Left cardiac atrium (tissue), 4 donors: Measurements from ENCODE around the gene COPZ1. TPM values are rescaled to one million over a fixed set of nuclear protein-coding genes. Genes with fewer than 3 reads are reported as not detected.

Source experiments
- ATAC-seq, 2 donors: fragments of 200-7000 bp; cut with Tn5 transposase; one replicate each; pipeline ENCODE4 v1.9.1; 2020; ENCODE audit warnings: mild to moderate bottlenecking in 2 of 2, moderate library complexity in 2 of 2
- DNase-seq: peaks from one replicate; pipeline ENCODE4 v3.0.0-alpha.2; 2020
- intact Hi-C, 2 donors: fragments of 100-400 bp; cut with DNase I; formaldehyde crosslinking; loops; one replicate each; pipeline versions ENCODE4 v1.14.1 to v1.15.1; 2022 to 2023
- total RNA-seq, 2 donors: library from RNA; stranded (reverse); fragmentation: NEBNext Ultra II Directional; extraction: Animal tissue kit (Norgen Biotek cat#: 25700); gene quantifications; one replicate each; pipeline ENCODE4 v1.2.1, GENCODE V29; 2021
- donor health status: DM: no; HTN: yes; CAD: no.
- donor health status: DM: no; HTN: yes; CAD: no; lungs with severe emphysema.
- donor health status: DM: yes; HTN: yes; CAD: no.
- donor health status: Dilated cardiomyopathy.

The COPZ1 gene
- total RNA-seq, 2 donors from 2014 or later, result 118 to 131 TPM

DNA sequence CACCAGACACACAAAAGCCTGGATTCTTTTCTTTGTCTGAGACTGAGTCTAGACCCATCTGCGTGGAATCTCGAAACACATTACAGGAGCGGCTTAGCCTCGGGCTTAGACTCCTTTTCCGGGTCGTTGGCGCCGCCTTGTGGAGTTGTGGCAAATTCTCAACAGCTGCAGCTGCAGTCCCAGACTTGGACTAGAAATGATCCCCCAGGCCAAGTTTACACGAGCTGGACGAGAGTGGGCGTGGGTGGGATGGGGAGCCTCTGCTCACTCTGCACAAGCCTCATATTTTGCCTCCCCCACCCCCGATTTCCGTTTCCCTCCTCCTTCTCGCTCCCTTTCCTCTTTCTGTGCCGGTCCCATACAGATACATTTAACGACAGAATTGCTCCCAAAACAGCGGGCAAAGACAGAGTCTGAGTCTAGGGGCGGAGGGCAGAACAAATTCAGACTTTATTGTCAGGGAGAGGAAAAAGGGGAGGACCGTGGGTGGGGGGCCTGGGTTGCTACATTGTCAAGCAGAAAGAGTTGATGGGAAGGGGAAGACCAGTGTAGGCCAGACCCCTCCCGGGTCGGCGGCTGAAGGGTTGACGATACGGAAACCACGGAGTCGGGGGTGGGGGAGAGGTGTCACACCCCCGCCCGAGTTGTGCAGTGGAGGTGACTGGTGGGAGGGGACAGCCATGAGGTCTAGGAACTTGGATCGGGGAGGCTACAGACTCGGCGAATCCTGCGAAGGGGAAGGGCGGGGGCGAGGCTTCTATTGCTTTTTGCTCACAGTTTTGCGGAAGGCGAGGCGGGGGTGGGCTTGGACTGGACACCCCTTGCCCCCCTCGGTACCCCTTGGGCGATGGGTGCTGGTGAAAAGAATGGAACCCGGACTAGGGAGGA lies 44.0 kb downstream of the COPZ1 start:
- DNase-seq (peak; percentile 91), ATAC-seq (peak; percentile 75 to 76)
- intact Hi-C loops, result loop anchor here (10.0 kb wide), 2 partner anchors 74 to 114 kb away; no protein-coding TSS in a partner anchor

DNA sequence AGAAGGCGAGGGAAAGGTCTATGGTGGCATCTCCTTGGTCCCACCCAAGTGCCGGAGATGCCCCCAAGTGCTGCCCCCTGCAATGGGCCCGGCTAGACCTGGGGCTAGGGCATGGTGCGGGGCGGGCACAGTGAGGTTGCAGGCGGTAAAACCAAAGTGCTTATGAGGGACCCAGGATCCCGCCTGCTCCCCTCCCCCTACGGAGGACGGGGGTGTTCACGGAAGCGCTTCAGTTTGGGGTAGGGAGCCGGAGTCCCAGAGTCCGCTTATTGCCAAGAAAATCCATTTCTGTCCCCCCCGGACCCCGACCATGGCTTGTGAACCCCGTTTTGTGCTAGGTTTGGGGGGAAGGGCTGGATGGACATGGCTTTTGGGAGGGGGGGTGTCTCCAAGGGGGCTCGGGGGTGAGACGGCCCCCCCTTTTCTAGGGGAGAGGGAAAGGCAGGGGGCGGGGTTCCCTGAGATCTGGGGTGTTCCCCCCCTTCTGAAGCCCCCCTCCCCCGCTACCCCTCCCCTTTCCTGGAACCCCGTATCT lies 44.7 kb downstream of the COPZ1 start:
- ATAC-seq (peak; percentile 4 to 5), DNase-seq (no peak)
- intact Hi-C loops, result loop anchor here (10.0 kb wide), 2 partner anchors 75 to 115 kb away; no protein-coding TSS in a partner anchor

DNA sequence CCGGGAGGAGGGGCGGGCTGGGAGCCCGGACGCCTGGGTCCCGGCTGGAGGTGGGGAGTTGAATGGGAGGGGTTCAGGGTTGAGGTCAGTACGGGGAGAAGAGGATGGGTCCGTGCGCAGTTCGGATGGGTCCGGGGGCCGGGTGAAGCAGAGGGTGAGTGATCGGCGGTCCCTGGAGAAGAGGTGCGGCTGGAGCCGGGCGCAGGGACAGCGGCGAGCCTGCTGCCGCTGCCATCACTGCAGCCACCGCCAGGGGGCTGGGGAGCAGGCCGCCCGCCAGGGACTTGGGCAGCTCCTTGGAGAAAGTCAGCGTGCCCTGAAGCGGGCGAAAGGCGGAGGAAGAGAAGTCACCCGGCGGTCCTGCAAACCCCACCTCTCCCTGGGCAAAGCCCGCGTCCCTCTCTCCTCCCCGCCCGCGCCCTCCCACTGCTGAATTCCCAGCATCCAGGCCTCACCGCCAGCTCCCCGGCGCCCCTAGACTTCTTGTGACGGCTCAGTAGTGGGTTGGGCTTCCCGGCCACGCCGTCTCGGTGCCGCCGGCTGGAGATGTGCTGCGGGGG lies 45.3 kb downstream of the COPZ1 start:
- peak; percentile 85 for DNase-seq
- peak; percentile 68 to 76 for ATAC-seq
- intact Hi-C loops, result no loop called here

DNA sequence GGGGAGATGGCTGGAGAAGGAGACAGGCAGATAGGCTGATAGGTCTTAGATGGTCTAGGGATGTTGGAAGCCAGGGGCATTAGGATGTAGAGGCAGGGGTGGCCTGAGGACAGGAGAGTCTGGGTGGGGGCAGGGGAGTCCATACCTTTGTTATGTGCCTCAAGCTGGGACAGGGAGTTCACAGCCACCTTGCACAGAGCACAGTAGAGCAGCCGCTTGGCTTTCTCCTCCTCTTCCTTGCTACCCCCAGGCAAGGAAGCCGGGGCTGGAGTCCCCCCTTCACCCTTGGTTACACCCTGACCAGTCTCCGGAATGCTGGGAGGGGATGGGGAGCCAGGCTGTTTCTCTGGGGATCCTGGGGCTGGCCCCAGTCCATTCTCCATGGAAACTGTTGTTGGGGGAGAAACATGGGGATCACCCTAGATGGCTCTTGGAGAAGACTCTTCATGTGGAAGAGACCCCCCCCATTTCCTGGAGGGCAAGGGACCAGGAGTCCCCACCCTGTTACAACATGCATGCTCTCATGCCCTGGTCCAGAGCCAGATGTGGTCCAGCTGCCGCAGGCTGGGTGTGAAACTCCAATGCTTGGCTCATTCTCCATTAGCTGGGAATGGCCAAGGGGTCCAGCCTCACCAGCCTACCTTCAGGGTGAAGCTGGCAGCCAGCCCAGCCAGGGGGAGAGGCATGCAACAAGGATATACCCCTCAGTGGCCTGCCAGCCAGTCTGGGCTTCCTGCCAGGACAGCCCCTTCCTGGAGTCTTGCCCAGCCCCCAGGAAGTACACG lies 46.6 kb downstream of the COPZ1 start:
- intact Hi-C loops, result no loop called here
- ATAC-seq (peak; percentile 2 to 4), DNase-seq (peak; percentile 82)

DNA sequence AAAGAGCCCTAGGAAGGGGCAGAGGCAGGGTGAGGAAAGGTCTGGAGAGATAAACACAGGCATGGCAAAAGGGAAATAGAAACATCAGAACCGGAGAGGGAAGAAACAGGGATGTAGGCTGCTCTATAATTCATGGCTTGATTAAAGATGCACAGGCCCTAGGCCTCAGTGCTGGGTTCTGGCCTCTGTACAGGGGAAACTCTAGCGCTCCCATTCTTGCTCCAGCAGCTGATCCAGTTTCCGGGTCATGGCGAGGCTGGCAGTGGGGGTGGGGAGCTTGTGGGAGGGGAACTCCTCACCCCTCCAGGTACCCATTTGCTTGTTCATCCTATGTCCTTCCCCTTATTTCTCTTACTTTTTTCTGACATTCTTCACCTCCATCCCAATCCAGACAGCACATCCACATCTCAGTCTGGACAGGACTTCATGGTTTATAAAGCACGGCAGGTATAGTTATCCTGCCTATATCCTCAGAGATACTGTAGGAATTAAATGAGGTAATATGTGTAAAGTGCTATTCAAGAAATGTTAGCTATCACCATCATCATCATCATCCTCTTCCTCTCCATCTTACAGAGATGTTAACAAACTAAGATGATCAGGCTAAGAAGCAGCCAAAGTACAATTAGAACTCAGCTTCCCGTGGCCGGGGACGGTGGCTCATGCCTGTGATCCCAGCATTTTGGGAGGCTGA lies 47.3 kb downstream of the COPZ1 start:
- DNase-seq (peak; percentile 43), ATAC-seq (no peak)
- intact Hi-C loops, result no loop called here

DNA sequence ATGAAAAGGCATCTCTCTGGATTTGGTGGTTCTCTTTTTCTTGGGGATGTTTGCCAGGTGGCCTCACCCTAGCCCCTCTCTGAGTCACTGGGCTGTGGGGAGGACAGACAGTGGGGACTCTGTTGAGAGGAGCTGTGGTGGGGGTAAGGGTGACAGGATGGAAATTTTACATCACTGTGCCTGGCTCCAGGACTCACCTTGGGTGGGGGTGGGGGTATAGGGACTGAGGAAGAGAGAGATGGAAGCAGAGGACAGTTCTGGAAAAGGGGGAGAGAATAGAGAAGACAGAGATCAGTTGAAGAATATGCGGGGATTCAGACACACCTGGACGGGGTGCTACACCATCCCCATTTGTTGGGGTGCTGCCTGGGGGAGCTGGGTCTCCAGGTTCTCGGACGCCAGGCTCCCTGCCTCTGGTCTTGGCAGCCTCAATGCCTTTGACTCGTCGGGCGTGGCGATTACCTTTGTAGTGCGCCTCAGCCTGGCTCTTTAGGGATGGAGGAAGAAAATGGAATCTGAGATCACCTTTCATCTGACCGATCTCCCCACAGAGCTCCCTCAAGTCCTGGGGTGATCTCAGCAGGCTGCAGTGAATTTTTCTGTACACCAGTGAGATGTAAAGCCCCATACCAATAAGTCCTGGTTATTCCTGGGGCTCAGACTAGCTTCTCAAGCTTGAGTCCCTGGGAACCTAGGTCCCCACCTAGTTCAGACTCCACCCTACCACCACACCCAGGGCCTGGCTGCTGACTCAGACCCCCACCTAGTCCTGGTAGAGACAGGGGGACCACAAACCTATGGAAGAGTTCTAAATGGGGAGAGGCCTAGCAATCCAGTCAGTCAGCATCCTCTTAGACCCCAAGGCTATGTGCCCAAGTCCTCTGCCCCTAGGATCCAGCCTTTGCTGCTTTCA lies 49.0 kb downstream of the COPZ1 start:
- DNase-seq (peak; percentile 41), ATAC-seq (no peak)
- intact Hi-C loops, result no loop called here

DNA sequence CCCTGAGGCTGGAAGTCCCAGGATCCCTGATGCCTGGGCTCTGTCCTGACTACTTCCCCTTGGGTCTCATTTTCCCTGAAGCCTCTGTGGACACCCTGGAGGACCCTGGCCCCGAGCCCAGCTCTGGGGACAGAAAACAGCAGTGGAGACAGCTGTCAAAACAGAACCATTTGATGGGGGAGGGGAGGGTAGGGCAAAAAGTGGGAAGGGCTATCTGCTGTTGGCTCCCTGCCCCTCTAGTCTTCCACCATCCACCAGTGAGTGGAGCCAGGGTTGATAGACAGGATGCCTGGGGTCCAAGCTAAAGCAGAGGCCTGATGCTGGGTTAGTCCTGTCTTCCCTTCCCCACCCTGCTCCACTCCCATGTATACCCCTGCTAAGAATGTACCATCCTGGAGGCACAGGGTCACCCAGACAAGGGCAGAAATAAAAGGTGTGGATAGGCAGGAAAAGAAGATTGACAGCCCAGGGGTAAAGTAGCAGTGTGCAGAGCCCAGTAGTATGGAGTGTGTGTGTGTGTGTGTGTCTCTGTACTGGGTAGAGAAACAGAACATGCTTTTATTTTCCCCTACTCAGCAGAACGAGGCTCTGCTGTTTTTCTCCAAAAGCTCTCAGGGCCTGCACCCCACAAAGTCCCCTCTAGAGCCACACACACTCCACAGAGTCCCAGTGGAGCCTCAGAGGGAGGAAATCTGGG lies 49.8 kb downstream of the COPZ1 start:
- DNase-seq (peak; percentile 36), ATAC-seq (no peak)
- intact Hi-C loops, result no loop called here

DNA sequence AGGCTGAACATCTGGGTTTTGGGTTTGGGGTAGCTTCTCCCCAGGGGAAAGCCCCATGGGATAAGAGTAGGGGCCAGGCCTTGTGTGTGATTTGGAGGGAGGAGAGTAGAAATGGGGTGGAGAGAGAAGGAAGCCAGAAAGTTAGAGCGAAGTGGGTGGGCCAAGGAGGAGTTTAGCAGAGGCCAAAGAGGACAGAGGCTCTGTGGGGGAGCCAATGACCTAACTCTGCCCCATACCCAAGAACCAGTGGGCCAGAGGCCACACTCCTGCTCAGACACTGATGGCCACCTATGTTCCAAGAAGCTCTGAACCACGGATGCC lies 50.3 kb downstream of the COPZ1 start:
- intact Hi-C loops, result no loop called here
- peak in 1 of 2 donors; percentile 14 for ATAC-seq
- DNase-seq, result no peak

DNA sequence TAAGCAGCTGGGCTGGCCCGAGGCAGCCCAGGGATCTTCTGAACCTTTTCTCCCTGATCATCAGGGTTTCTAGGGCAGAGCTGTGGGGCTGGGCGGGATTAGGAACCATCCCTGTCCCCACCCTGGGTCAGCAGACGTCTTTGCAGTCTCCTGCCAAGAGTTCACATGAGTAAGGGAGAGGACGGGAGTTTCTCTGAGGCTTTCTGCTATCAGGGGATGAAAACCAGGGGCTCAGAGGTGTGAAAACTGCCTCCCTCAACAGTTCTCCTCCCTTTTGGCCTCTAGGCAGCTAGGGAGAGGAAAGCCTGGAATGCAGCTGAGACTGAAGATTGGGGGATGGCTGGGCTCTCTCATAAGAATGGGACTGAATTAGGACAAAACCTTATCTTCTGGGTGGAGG lies 51.7 kb downstream of the COPZ1 start:
- DNase-seq (peak; percentile 60), ATAC-seq (peak in 1 of 2 donors; percentile 7)
- intact Hi-C loops, result no loop called here

DNA sequence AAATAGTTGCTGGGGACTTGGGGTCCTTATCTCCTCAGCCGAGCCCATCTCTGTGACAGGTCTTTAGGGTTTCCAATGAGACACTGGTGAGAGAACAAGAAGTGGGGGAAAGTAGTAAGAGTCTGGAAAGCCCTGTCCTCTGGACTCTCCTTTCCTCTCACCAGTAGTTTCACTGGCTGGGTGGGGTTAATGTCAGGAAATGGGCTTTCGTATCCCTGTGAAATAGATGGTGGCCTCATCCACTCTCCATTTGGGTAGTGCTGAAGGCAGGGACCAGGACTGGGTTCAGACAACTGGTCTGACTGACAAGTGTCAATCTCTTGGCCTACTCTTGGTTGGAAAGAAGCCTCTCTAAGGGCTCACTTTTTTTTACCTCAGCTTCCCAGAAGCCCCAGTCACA lies 52.1 kb downstream of the COPZ1 start:
- no peak for ATAC-seq
- no peak for DNase-seq
- intact Hi-C loops, result no loop called here

DNA sequence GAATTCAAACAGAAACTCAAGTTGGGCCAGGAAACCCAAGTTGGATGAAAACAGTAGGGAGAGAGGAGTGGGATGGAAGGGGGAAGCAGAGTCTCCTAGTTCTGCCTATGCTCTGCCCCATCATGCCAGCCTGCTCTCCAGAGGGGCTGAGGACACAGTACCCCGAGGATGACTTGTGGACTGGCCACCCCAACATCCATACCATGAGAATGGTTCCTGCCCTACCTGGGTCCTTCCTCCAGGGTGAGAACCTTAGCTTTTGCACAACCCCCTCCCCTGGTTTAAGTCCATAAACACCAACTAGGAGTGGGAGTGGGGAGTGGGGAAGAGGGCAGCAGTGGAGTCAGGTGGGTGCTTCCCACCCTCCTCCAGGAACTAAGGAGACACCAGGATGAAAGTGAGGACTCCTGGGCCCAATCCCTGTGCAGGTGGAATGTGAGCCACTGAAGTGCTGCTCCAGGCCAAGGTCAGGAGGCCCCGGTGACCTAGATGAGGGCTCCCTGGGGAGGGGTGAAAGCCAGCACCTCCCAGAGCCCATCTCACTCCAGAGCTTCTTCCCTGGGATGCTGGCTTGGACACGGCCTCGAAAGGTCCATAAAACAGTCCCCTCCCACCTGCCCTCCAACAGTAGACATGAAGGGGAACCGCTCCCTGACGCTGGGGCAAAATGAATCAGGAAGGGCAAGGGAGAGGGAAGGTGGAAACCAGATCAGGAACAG lies 53.0 kb downstream of the COPZ1 start:
- intact Hi-C loops, result no loop called here
- ATAC-seq, result no peak
- no peak for DNase-seq

DNA sequence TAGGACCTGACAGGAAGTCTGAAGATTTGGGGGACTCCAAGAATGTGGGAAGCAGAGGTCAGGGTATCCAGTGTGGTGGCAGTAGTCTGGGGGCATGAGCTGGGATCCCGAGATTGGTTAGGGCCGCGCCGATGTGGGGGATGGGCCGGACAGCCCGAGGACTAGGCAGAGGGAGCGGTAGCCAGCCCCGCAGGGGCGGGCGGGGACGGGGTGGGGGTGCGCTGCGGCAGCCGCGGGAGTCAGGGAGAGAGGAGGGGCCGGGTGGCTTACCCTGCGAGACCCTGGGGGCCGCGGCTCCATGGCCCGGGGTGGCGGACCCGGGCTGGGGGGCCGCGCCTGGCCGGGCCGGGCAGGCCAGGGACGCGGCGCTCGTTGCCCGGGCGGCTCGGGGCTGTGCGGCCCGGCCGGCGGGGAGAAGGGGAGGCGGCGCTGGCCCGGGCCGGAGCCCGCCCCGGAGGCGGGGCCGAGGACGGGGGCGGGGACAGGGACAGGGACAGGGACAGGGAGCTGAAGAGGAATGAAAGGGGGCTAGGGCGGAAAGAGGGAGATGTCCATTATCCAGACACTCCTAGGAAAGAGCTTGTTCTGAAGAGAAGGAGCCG lies 54.0 kb downstream of the COPZ1 start:
- intact Hi-C loops, result no loop called here
- ATAC-seq (peak; percentile 87 to 91), DNase-seq (peak; percentile 72)

DNA sequence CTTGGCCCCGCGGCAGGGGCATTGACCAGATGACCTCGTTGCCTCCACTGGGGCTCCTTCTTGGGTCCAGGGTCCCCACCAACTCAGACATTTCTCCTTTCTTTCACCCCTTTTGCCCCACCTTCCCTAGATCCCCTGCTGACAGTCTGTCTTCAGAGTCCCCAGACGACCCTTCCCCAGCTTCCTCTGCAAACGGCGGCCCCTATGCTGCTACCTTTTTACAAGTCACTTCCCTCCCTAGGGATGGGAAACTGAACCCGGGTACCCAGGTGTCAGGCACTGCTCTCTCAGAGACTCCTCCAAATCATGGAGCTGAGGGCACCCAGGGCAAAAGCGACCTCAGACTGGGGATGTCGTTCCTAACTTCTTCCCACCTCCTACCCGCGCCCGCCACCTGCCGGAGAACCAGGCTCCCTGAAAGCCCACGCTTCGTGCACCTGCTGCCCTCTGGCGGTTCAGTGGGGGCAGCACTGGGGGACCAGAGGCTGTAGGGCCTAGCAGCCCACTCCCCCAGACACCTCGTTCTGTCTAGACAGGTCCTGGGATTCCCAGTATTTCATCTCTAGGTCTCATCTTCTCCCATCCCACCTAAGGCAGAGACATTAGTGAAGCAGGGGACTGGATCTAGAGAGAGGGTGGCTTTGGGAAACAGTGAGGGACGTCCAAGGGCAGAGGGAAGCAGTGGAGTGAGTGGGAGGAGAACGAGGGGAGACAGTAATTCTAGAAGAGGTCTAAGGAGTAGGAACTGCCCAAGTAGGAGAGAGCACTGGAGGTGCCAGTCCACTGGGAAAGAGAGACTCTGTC lies 54.7 kb downstream of the COPZ1 start:
- intact Hi-C loops, result no loop called here
- DNase-seq, result peak; percentile 93
- peak; percentile 82 to 88 for ATAC-seq

DNA sequence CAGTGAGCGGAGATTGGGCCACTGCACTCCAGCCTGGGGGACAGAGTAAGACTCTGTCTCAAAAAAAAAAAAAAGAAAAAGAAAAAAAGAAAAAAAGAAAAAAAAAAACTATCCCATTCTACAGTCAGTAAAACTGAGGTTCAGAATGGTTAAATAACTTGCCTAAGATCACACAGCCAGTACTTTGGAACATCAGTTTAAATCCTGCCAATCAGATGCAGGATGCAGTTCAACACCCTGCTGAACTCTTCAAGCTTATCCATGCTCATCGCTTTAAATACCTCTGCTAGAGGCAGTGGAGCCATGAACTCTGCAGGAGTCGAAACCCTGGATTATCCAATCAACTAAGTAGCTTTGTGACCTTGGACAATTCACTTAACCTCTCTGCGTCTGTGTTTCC lies 56.2 kb downstream of the COPZ1 start:
- DNase-seq, result no peak
- no peak for ATAC-seq
- intact Hi-C loops, result no loop called here

DNA sequence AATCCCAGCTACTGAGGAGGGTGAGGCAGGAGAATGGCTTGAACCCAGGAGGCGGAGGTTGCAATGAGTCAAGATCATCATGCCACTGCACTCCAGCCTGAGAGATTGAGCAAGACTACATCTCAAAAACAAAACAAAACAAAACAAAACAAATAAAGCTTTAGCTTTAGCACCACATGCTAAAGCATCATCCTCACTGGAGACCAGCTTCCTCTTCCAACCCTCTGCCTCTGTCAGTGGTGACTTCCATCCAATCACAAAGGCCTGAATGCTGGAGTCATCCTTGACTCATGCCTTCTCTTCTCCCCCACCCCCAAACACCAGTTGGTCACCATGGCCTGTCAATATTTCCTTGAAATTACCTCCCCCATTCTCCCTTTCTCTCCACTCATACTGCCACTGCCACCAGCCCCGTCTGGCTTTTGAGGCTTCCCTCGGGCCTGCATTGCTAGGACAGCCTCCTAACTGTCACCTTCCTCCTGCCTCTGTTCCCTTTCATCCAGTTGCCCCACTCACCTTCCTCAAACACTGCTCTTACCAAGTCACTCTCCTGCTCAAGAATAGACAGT lies 58.2 kb downstream of the COPZ1 start:
- intact Hi-C loops, result no loop called here
- peak; percentile 17 for DNase-seq
- peak in 1 of 2 donors; percentile 7 for ATAC-seq
